ENCODE results near the gene PRDM16. TPM values are rescaled to one million over a fixed set of nuclear protein-coding genes. Genes with fewer than 3 reads are reported as not detected.

The PRDM16 gene
- total and polyA plus RNA-seq, 3 donors from 2014 or later, result 2.1 to 5.6 (median 4.7) TPM

DNA sequence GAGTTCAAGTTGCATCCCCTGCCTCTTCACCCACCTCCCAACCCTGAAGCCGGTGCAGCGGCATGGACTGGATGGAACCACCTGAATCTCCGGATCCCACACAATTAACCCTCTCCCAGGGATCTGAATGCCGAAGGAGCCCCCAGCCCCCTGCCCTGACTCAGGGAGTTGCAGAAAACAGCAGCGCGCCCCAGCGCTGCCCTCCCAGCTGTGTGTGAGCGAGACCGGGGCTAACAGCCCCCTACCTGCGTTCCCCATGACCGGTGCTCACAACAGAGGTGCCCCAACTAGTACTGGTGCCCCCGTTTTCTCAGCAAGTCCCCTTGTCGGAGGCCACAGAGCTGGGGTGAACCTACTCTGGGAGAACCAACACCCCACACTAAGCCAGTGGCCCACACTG, 136.8 kb downstream of the PRDM16 start:
- H3K36me3 ChIP-seq (ENCODE audit: low read depth, missing control alignments), result no peaks in the 10 kb centered on the region
- no peak overlapping the region for H3K4me3 ChIP-seq
- 90 to 92% methylated on average over 4 to 13 of the region's 13 CpGs for WGBS, 2 donors
- H3K27me3 ChIP-seq, result no peaks in the 10 kb centered on the region
- no peak for TF ChIP-seq CTCF (IDR thresholded peaks at IDR 0.05)
- no peak for TF ChIP-seq POLR2A (IDR thresholded peaks at IDR 0.05)
- H3K27ac ChIP-seq, result no peak overlapping the region
- no peaks in the 10 kb centered on the region for H3K9me3 ChIP-seq
- DNase-seq, result no peak
- H3K4me1 ChIP-seq, result peaks cover 6% of the 10 kb centered on the region
- intact Hi-C loops (cut with DNase I; ENCODE audit: low total_unique reads), result no loop called here

DNA sequence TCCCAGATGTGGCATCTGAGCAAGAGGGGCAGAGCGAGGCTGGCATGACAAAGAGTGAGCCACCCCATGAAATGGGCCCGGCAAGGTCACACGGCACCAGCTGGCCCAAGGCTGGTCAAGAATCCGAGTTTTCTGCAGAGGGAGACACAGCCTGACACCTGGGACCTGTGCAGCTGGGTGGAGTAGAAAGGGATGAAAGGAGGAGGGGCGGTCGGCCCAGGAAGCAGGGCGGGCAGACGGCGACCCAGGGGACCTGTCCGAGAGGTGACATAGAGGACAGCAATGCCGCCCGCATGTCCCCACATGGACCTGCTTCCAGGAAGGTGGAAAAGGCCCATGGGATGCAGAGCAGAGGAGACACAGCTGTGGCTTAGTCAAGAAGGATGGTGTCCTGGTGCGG, 137.7 kb downstream of the PRDM16 start:
- H3K9me3 ChIP-seq, result no peaks in the 10 kb centered on the region
- no peak overlapping the region for H3K27ac ChIP-seq
- no peaks in the 10 kb centered on the region for H3K27me3 ChIP-seq
- intact Hi-C loops (cut with DNase I; ENCODE audit: low total_unique reads), result no loop called here
- TF ChIP-seq POLR2A (IDR thresholded peaks at IDR 0.05) (no peak), CTCF (IDR thresholded peaks at IDR 0.05) (no peak)
- DNase-seq, result no peak
- no peak overlapping the region for H3K4me3 ChIP-seq
- peaks cover 6% of the 10 kb centered on the region for H3K4me1 ChIP-seq
- 89 to 91% methylated on average over 11 to 13 of the region's 13 CpGs for WGBS, 2 donors
- no peaks in the 10 kb centered on the region for H3K36me3 ChIP-seq (ENCODE audit: low read depth, missing control alignments)

- Histone ChIP-seq H3K27me3 (no peaks in the 10 kb centered on the region), H3K36me3 (ENCODE audit: low read depth, missing control alignments) (no peaks in the 10 kb centered on the region), H3K9me3 (no peaks in the 10 kb centered on the region), H3K4me3 (no peak overlapping the region), H3K4me1 (peaks cover 6% of the 10 kb centered on the region), H3K27ac (no peak overlapping the region)
- DNase-seq, result no peak
- TF ChIP-seq POLR2A (IDR thresholded peaks at IDR 0.05), result no peak
- no peak for TF ChIP-seq CTCF (IDR thresholded peaks at IDR 0.05)
- WGBS, 2 donors, result 45 to 56% methylated on average over 24 to 26 of the region's 26 CpGs
- intact Hi-C loops (cut with DNase I; ENCODE audit: low total_unique reads), result no loop called here
These were observed 138.3 kb downstream of the PRDM16 start for GRCh38 chr1:3207217-3207848.

DNA sequence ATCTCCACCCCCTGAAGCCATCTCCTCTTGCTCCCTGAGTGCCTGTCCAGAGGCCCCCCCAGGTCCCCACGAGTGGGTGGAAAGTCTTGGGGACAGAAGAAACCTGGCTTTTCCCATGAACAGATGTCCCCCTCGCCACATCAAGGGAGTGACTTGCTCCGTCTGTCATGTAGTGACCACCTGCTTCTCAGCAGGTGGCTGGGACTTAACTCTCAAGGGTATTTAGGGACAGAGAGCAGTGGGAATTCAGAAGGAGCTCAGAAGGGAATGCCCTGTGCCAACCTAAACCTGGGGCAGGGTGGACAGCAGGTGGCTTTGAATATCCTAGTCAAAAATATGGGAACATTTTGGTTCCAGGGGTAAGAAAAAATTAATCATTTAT, 139.8 kb downstream of the PRDM16 start:
- Histone ChIP-seq H3K27me3 (no peaks in the 10 kb centered on the region), H3K27ac (no peak overlapping the region), H3K36me3 (ENCODE audit: low read depth, missing control alignments) (no peaks in the 10 kb centered on the region), H3K9me3 (no peaks in the 10 kb centered on the region), H3K4me3 (no peak overlapping the region), H3K4me1 (peaks cover 6% of the 10 kb centered on the region)
- no peak for DNase-seq
- intact Hi-C loops (cut with DNase I; ENCODE audit: low total_unique reads), result no loop called here
- WGBS, 2 donors, result 91% methylated on average over 3 of the region's 3 CpGs; no CpG with 5 or more reads in 1 of the 2 donors
- no peak for TF ChIP-seq POLR2A (IDR thresholded peaks at IDR 0.05)
- TF ChIP-seq CTCF (IDR thresholded peaks at IDR 0.05), result no peak

DNA sequence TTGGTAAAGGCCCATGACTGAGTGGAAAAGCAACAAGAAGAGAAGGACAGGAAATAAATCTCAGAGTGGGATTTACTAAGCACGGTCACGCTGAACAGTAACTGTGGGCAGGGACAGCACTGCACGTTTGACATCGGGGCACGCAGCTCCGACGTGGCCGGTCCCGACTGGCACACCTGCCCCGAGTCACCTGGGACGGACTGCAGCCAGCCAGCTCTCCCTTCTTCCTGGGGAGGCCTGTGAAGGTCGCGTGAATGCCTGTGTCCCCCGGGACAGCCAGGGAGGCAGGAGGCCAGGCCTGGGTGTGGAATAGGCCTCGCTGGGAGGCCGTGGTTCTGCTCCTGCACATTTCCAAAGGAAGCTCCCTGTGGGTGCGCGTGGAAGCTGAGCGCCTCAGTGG, 140.2 kb downstream of the PRDM16 start:
- TF ChIP-seq CTCF (IDR thresholded peaks at IDR 0.05) (no peak), POLR2A (IDR thresholded peaks at IDR 0.05) (no peak)
- peaks cover 6% of the 10 kb centered on the region for H3K4me1 ChIP-seq
- H3K4me3 ChIP-seq, result no peak overlapping the region
- H3K27ac ChIP-seq, result no peak overlapping the region
- no peaks in the 10 kb centered on the region for H3K9me3 ChIP-seq
- intact Hi-C loops (cut with DNase I; ENCODE audit: low total_unique reads), result no loop called here
- H3K36me3 ChIP-seq (ENCODE audit: low read depth, missing control alignments), result no peaks in the 10 kb centered on the region
- WGBS, 2 donors, result 89 to 90% methylated on average over 11 to 19 of the region's 19 CpGs
- H3K27me3 ChIP-seq, result no peaks in the 10 kb centered on the region
- no peak for DNase-seq

Data from testis (tissue), 3 donors.